ENCODE data around the gene ULBP3.
"Not testable (repeated sequence)": the region's sequence is repeated elsewhere in the genome, so short reads cannot be mapped to it uniquely, and the experiment has no call there.

The ULBP3 gene

GRCh38 chr6:150014623-150015280, 54.2 kb downstream of the ULBP3 start:
- not testable (repeated sequence) for DNase-seq

DNA sequence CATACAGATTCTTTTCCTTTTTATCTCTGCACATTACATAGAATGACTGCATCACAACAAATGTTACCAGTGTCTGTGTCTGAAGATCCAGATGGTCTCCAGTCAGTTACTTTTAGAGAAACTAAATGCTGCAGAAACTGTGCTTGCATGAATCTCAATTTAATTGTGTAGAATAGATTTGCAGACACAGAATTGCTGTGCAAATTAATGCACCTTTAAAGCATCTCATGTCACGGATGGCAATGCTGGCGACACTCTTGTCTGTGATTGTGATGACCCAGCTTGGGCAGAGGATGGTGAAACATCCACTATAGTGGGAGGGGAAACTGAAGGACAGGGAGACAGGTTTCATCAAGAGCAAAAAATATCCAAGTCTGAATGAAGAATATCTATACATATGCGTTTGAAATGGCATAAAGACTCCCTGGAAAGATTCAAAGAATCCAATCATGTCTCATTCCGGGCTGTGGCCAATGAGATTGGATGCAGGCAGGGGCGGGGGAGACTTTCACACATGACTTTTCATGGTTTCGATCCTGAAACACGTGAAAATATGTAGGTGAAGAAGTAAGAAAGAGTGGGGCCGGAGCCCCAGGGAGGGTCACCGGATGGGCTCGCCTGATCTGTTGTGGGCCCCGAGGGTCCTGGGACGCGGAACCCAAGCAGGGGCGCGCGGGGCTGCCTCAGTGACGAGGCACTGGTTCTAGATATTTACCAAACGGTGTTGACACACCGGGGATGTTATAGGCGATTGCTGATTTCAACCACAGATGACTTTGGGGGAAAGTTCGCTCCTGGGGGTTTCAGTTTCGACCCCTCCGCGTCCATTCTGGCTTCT, 54.9 kb downstream of the ULBP3 start:
- DNase-seq = not testable (repeated sequence)

- DNase-seq = not testable (repeated sequence)
These were observed 55.8 kb downstream of the ULBP3 start for GRCh38 chr6:150012846-150013784.
